GM12878 (cell line): ENCODE results near the gene ERVW-1. TPM values are rescaled to one million over a fixed set of nuclear protein-coding genes. Genes with fewer than 3 reads are reported as not detected.

Source experiments
- ATAC-seq: fragments of 200-7000 bp; cut with Tn5 transposase; 3 replicates; pipeline ENCODE4 v1.9.1; 2020; ENCODE audit warnings: mild to moderate bottlenecking, moderate library complexity
- BruUV-seq: library from RNA; stranded (reverse); fragments of 400-500 nt; replicated peaks from 2 replicates; lab custom pipeline; 2021; lab: Mats Ljungman, UMichigan
- CTCF ChIA-PET: fragments of 300-600 bp; sonication (Branson Sonifier 250); formaldehyde crosslinking; extraction: SDS; loops from one replicate; lab custom pipeline; 2021; ENCODE audit warnings: inconsistent platforms; lab: Yijun Ruan, JAX
- POLR2A ChIA-PET: fragments of 350-600 bp; formaldehyde crosslinking; extraction: SDS; loops from one replicate; lab custom pipeline; 2021; ENCODE audit warnings: inconsistent platforms; lab: Charles Lee
- RAD21 ChIA-PET: fragments of 300-600 bp; sonication (Branson Sonifier 250); formaldehyde crosslinking; loops from one replicate; lab custom pipeline; 2023; ENCODE audit warnings: antibody characterized with exemption; ENCODE audit not compliant: unreplicated experiment; lab: Charles Lee
- SMC1A ChIA-PET: fragments of 300-600 bp; sonication (Branson Sonifier 250); formaldehyde crosslinking; loops from one replicate; lab custom pipeline; 2023; ENCODE audit not compliant: unreplicated experiment, uncharacterized antibody; lab: Charles Lee
- DNase-seq: peaks from one replicate; pipeline ENCODE4 v3.0.0-alpha.2; 2011; ENCODE audit warnings: low read depth, low spot score
- FAIRE-seq: peaks from 3 replicates; lab custom pipeline; 2011; peaks lifted over from hg19 to GRCh38; lab: Jason Lieb, UNC
- H2AFZ ChIP-seq: 2 replicates; pipeline ENCODE4 v1.6.0; 2011; ENCODE audit warnings: low read depth, low read length, control low read depth; ENCODE audit not compliant: control insufficient read depth
- H3K27ac ChIP-seq: 2 replicates; pipeline ENCODE4 v1.5.1; 2011; ENCODE audit warnings: control low read depth; ENCODE audit not compliant: control insufficient read depth, insufficient read depth
- H3K27me3 ChIP-seq, 2 experiments: replicated peaks in 1 of 2; 2 replicates each; pipeline versions ENCODE4 v1.6.0 to v1.6.1; 2011; ENCODE audit warnings: low read length in 1 of 2; ENCODE audit not compliant: control insufficient read depth in 2 of 2, insufficient read depth in 2 of 2
- H3K36me3 ChIP-seq, 2 experiments: 2 replicates each; pipeline ENCODE4 v1.5.1; 2011; ENCODE audit warnings: low read length in 1 of 2; ENCODE audit not compliant: control insufficient read depth in 2 of 2, insufficient read depth in 2 of 2
- H3K4me1 ChIP-seq: 2 replicates; pipeline ENCODE4 v1.6.1; 2011; ENCODE audit warnings: mild to moderate bottlenecking, low read length, moderate library complexity, mixed read lengths; ENCODE audit not compliant: control insufficient read depth, insufficient read depth
- H3K4me2 ChIP-seq: 2 replicates; pipeline ENCODE4 v1.6.0; 2011; ENCODE audit warnings: control low read depth; ENCODE audit not compliant: control insufficient read depth, insufficient read depth
- H3K4me3 ChIP-seq: fragments of 200-600 bp; sonication (generic); 2 replicates; pipeline ENCODE4 v1.5.1; 2016
- H3K79me2 ChIP-seq: 2 replicates; pipeline ENCODE4 v1.6.0; 2011; ENCODE audit warnings: low read length; ENCODE audit not compliant: control insufficient read depth, insufficient read depth
- H3K9ac ChIP-seq: 2 replicates; pipeline ENCODE4 v1.8.0; 2011; ENCODE audit warnings: low read length, control low read depth, mixed read lengths; ENCODE audit not compliant: control insufficient read depth, insufficient read depth
- H3K9me3 ChIP-seq: replicated peaks from 3 replicates; pipeline ENCODE4 v1.5.1; 2011; ENCODE audit warnings: mild to moderate bottlenecking, low read length; ENCODE audit not compliant: control insufficient read depth, insufficient read depth
- H4K20me1 ChIP-seq: 2 replicates; pipeline ENCODE4 v1.6.0; 2011; ENCODE audit not compliant: control insufficient read depth, insufficient read depth
- CBX5 ChIP-seq: sonication (generic); IDR thresholded peaks from 2 replicates; pipeline ENCODE4 v1.6.1; 2016; ENCODE audit warnings: low read depth, moderate library complexity, mild to moderate bottlenecking, inconsistent platforms
- CHD4 ChIP-seq: fragments of 200-600 bp; sonication (generic); IDR thresholded peaks from 2 replicates; pipeline ENCODE4 v1.6.1; 2016; ENCODE audit warnings: mild to moderate bottlenecking
- HDAC6 ChIP-seq: fragments of 200-600 bp; sonication (generic); IDR thresholded peaks from one replicate; pipeline ENCODE4 v1.8.0; 2017; ENCODE audit warnings: antibody characterized with exemption; ENCODE audit not compliant: unreplicated experiment
- MYB ChIP-seq: fragments of 150-350 bp; IDR thresholded peaks from 2 replicates; pipeline ENCODE4 v1.6.1; 2014; ENCODE audit warnings: mild to moderate bottlenecking, low read depth, low read length, borderline replicate concordance
- NBN ChIP-seq: fragments of 450-650 bp; IDR thresholded peaks from 2 replicates; pipeline ENCODE4 v1.6.1; 2016
- PAX5 ChIP-seq: IDR thresholded peaks from 2 replicates; pipeline ENCODE4 v1.6.1; 2011; ENCODE audit warnings: low read depth, low read length, borderline replicate concordance
- POLR2AphosphoS2 ChIP-seq: IDR thresholded peaks from 2 replicates; pipeline ENCODE4 v1.6.1; 2011; ENCODE audit warnings: low read depth, mild to moderate bottlenecking, low read length, improper control_type of control experiment, moderate library complexity
- POLR2AphosphoS5 ChIP-seq: IDR thresholded peaks from 2 replicates; pipeline ENCODE4 v1.6.1; 2011; ENCODE audit warnings: mild to moderate bottlenecking, low read length, inconsistent platforms
- SMC3 ChIP-seq: IDR thresholded peaks from 2 replicates; pipeline ENCODE4 v1.6.1; 2011; ENCODE audit warnings: low read length, improper control_type of control experiment, borderline replicate concordance
- TCF7 ChIP-seq: IDR thresholded peaks from 2 replicates; pipeline ENCODE4 v1.6.1; 2014; ENCODE audit warnings: antibody characterized with exemption, borderline replicate concordance
- ZNF384 ChIP-seq: IDR thresholded peaks from 2 replicates; pipeline ENCODE4 v1.6.1; 2012; ENCODE audit warnings: low read depth, mild to moderate bottlenecking, low read length, improper control_type of control experiment, borderline replicate concordance
- ZNF622 ChIP-seq: fragments of 450-650 bp; IDR thresholded peaks from 2 replicates; pipeline ENCODE4 v1.6.1; 2017; ENCODE audit warnings: mild to moderate bottlenecking, inconsistent platforms
- WGBS: methylation state at CpG from one replicate; pipeline ENCODE4 v1.1.6; 2016; ENCODE audit warnings: low lambda C conversion rate; ENCODE audit not compliant: insufficient replicate concordance, insufficient coverage; ENCODE audit errors: missing lambda C conversion rate; 5-methylcytosine and 5-hydroxymethylcytosine counted together
- in situ Hi-C: fragments of 300-500 bp; cut with MboI; formaldehyde crosslinking; loops from 9 replicates; pipeline ENCODE4 v1.14.3; 2018; ENCODE audit warnings: mixed read lengths
- intact Hi-C: fragments of 100-400 bp; cut with micrococcal nuclease; formaldehyde crosslinking; loops from one replicate; pipeline ENCODE4 v1.14.2; 2022; ENCODE audit not compliant: unreplicated experiment
- polyA plus RNA-seq, 11 experiments: library from polyadenylated mRNA; depleted of rRNA in 4 of 11; unstranded in 6 of 11; stranded (reverse) in 5 of 11; fragments of >200 nt; fragmentation: Nextera tagmentation in 4 of 11; fragmentation: Illumina TruSeq in 1 of 11; extraction: Ambion mirVana in 4 of 11; extraction: Trizol in 1 of 11; gene quantifications; 1 replicate in 1 of 11; 2 replicates in 10 of 11; pipeline versions ENCODE4 v1.2.1 to v1.2.3, GENCODE V29; 2011 to 2016; ENCODE audit warnings: inconsistent platforms in 2 of 11, missing spikeins in 2 of 11, low read depth in 1 of 11
- total RNA-seq, 4 experiments: library from RNA; depleted of rRNA in 3 of 4; stranded (reverse); fragments of >200 nt in 3 of 4; fragmentation: Illumina TruSeq in 1 of 4; extraction: Trizol in 1 of 4; gene quantifications; 2 replicates each; pipeline versions ENCODE4 v1.2.1 to v1.2.3, GENCODE V29; 2013 to 2021
- TF ChIP-seq, protein P1 (sequence below): fragments of 450-650 bp; IDR thresholded peaks from 2 replicates; pipeline ENCODE4 v1.6.1; 2016; ENCODE audit warnings: mild to moderate bottlenecking, moderate library complexity, borderline replicate concordance
- TF ChIP-seq, protein P2 (sequence below): IDR thresholded peaks from 2 replicates; pipeline ENCODE4 v1.6.1; 2012; ENCODE audit warnings: low read depth, low read length, improper control_type of control experiment
- TF ChIP-seq, protein P3 (sequence below): fragments of 450-650 bp; IDR thresholded peaks from 2 replicates; pipeline ENCODE4 v1.6.1; 2018; ENCODE audit warnings: borderline replicate concordance, mild to moderate bottlenecking; ENCODE audit not compliant: partially characterized antibody
- TF ChIP-seq, protein P4 (sequence below): IDR thresholded peaks from 2 replicates; pipeline ENCODE4 v1.6.1; 2012; ENCODE audit warnings: low read depth, low read length, improper control_type of control experiment
- TF ChIP-seq, protein P5 (sequence below): fragments of 150-350 bp; IDR thresholded peaks from 2 replicates; pipeline ENCODE4 v1.6.1; 2014; ENCODE audit warnings: mild to moderate bottlenecking, low read depth, low read length

Gene ERVW-1
- total and polyA plus RNA-seq, 10 of the 15 experiments (the other 5 are each of a cell fraction or from before 2014, with no cell fraction given) = 0.05 TPM; not detected in 9

DNA sequence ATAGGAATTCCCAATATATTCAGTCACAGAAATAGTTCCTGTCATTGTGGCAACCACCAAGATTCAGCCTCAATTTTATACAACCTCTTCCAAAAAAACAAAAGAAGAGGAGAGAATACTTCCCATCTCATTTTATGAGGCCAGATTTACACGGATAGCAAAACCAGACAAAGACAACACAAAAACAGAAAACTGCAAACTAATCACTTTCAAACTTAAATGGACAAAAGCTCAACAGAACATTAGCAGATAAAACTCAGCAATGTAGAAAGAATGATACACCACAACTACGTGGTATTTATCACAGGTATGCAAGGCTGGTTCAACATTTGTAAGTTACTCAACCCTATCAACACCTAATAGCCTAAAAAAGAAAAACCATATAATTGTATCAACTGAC is 28.6 kb upstream of the ERVW-1 start:
- no peak overlapping the region for H2AFZ ChIP-seq
- H3K79me2 ChIP-seq = no peaks in the 10 kb centered on the region
- ChIA-PET RAD21 (no interaction called here), CTCF (no interaction called here), POLR2A (no interaction called here), SMC1A (no interaction called here)
- no peaks in the 10 kb centered on the region; a peak in 1 of 4 replicates for H3K36me3 ChIP-seq
- no peak for DNase-seq
- H4K20me1 ChIP-seq = no peaks in the 10 kb centered on the region
- no peak overlapping the region for H3K4me3 ChIP-seq
- H3K9me3 ChIP-seq = no peaks in the 10 kb centered on the region
- 66% methylated on average over 2 of the region's 2 CpGs for WGBS
- in situ Hi-C loops (no loop called here), intact Hi-C loops (no loop called here)
- BruUV-seq = TSS peak; percentile 20
- no peak overlapping the region for H3K27ac ChIP-seq
- no peaks in the 10 kb centered on the region for H3K27me3 ChIP-seq
- no peak for FAIRE-seq
- H3K4me2 ChIP-seq = no peak overlapping the region
- H3K4me1 ChIP-seq = no peaks in the 10 kb centered on the region
- no peak overlapping the region for H3K9ac ChIP-seq
- no peak for ATAC-seq
- TF ChIP-seq HDAC6 (no peak), ZNF384 (no peak), MYB (no peak), POLR2AphosphoS2 (no peak), NBN (no peak), ZNF622 (no peak), CHD4 (no peak), CBX5 (no peak), POLR2AphosphoS5 (no peak), TCF7 (no peak), PAX5 (no peak), SMC3 (no peak)
- TF ChIP-seq, protein P1, sequence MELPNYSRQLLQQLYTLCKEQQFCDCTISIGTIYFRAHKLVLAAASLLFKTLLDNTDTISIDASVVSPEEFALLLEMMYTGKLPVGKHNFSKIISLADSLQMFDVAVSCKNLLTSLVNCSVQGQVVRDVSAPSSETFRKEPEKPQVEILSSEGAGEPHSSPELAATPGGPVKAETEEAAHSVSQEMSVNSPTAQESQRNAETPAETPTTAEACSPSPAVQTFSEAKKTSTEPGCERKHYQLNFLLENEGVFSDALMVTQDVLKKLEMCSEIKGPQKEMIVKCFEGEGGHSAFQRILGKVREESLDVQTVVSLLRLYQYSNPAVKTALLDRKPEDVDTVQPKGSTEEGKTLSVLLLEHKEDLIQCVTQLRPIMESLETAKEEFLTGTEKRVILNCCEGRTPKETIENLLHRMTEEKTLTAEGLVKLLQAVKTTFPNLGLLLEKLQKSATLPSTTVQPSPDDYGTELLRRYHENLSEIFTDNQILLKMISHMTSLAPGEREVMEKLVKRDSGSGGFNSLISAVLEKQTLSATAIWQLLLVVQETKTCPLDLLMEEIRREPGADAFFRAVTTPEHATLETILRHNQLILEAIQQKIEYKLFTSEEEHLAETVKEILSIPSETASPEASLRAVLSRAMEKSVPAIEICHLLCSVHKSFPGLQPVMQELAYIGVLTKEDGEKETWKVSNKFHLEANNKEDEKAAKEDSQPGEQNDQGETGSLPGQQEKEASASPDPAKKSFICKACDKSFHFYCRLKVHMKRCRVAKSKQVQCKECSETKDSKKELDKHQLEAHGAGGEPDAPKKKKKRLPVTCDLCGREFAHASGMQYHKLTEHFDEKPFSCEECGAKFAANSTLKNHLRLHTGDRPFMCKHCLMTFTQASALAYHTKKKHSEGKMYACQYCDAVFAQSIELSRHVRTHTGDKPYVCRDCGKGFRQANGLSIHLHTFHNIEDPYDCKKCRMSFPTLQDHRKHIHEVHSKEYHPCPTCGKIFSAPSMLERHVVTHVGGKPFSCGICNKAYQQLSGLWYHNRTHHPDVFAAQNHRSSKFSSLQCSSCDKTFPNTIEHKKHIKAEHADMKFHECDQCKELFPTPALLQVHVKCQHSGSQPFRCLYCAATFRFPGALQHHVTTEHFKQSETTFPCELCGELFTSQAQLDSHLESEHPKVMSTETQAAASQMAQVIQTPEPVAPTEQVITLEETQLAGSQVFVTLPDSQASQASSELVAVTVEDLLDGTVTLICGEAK = no peak
- TF ChIP-seq, protein P2, sequence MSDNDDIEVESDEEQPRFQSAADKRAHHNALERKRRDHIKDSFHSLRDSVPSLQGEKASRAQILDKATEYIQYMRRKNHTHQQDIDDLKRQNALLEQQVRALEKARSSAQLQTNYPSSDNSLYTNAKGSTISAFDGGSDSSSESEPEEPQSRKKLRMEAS = no peak
- TF ChIP-seq, protein P3, sequence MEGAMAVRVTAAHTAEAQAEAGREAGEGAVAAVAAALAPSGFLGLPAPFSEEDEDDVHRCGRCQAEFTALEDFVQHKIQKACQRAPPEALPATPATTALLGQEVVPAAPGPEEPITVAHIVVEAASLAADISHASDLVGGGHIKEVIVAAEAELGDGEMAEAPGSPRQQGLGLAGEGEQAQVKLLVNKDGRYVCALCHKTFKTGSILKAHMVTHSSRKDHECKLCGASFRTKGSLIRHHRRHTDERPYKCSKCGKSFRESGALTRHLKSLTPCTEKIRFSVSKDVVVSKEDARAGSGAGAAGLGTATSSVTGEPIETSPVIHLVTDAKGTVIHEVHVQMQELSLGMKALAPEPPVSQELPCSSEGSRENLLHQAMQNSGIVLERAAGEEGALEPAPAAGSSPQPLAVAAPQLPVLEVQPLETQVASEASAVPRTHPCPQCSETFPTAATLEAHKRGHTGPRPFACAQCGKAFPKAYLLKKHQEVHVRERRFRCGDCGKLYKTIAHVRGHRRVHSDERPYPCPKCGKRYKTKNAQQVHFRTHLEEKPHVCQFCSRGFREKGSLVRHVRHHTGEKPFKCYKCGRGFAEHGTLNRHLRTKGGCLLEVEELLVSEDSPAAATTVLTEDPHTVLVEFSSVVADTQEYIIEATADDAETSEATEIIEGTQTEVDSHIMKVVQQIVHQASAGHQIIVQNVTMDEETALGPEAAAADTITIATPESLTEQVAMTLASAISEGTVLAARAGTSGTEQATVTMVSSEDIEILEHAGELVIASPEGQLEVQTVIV = no peak
- TF ChIP-seq, protein P4, sequence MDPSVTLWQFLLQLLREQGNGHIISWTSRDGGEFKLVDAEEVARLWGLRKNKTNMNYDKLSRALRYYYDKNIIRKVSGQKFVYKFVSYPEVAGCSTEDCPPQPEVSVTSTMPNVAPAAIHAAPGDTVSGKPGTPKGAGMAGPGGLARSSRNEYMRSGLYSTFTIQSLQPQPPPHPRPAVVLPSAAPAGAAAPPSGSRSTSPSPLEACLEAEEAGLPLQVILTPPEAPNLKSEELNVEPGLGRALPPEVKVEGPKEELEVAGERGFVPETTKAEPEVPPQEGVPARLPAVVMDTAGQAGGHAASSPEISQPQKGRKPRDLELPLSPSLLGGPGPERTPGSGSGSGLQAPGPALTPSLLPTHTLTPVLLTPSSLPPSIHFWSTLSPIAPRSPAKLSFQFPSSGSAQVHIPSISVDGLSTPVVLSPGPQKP = no peak
- TF ChIP-seq, protein P5, sequence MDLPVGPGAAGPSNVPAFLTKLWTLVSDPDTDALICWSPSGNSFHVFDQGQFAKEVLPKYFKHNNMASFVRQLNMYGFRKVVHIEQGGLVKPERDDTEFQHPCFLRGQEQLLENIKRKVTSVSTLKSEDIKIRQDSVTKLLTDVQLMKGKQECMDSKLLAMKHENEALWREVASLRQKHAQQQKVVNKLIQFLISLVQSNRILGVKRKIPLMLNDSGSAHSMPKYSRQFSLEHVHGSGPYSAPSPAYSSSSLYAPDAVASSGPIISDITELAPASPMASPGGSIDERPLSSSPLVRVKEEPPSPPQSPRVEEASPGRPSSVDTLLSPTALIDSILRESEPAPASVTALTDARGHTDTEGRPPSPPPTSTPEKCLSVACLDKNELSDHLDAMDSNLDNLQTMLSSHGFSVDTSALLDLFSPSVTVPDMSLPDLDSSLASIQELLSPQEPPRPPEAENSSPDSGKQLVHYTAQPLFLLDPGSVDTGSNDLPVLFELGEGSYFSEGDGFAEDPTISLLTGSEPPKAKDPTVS = no peak
